DND-41 (cell line): Measurements from ENCODE around the gene MED12L.

Experiments used
- ATAC-seq: fragments of 200-7000 bp; cut with Tn5 transposase; 3 replicates; pipeline ENCODE4 v1.9.1; 2021; ENCODE audit warnings: low read depth; ENCODE audit not compliant: insufficient read depth
- DNase-seq: peaks from one replicate; pipeline ENCODE4 v3.0.0-alpha.2; 2020
- H2AFZ ChIP-seq: 2 replicates; pipeline ENCODE4 v1.6.0; 2012; ENCODE audit warnings: low read depth, low read length
- H3K27ac ChIP-seq: 2 replicates; pipeline ENCODE4 v1.5.1; 2012; ENCODE audit warnings: low read length, inconsistent platforms
- H3K27me3 ChIP-seq: fragments of 200-600 bp; sonication (generic); 2 replicates; pipeline ENCODE4 v1.6.0; 2012; ENCODE audit warnings: low read length, mild to moderate bottlenecking, inconsistent platforms; ENCODE audit not compliant: insufficient read depth, poor library complexity
- H3K36me3 ChIP-seq: 2 replicates; pipeline ENCODE4 v1.5.1; 2012; ENCODE audit warnings: low read length, inconsistent platforms; ENCODE audit not compliant: insufficient read depth
- H3K4me1 ChIP-seq: 2 replicates; pipeline ENCODE4 v1.5.1; 2012; ENCODE audit warnings: mild to moderate bottlenecking, low read length; ENCODE audit not compliant: insufficient read depth
- H3K4me2 ChIP-seq: 2 replicates; pipeline ENCODE4 v1.6.0; 2012; ENCODE audit warnings: mild to moderate bottlenecking, moderate library complexity, low read length, inconsistent platforms; ENCODE audit not compliant: insufficient read depth
- H3K4me3 ChIP-seq, 2 experiments: fragments of 200-600 bp in 1 of 2; shearing (Covaris generic) in 1 of 2; 2 replicates each; pipeline ENCODE4 v1.5.1; 2012 to 2016; ENCODE audit warnings: inconsistent platforms in 2 of 2, low read length in 2 of 2, mild to moderate bottlenecking in 2 of 2, low read depth in 1 of 2, moderate library complexity in 1 of 2
- H3K79me2 ChIP-seq: 2 replicates; pipeline ENCODE4 v1.6.0; 2012; ENCODE audit warnings: low read length, inconsistent platforms; ENCODE audit not compliant: insufficient read depth
- H3K9ac ChIP-seq: 2 replicates; pipeline ENCODE4 v1.6.0; 2012; ENCODE audit warnings: low read depth, mild to moderate bottlenecking, inconsistent platforms, low read length, moderate library complexity
- H3K9me3 ChIP-seq: 2 replicates; pipeline ENCODE4 v1.5.1; 2012; ENCODE audit warnings: low read length, moderate library complexity, mild to moderate bottlenecking, inconsistent platforms; ENCODE audit not compliant: insufficient read depth, severe bottlenecking
- H4K20me1 ChIP-seq: 2 replicates; pipeline ENCODE4 v1.6.0; 2012; ENCODE audit warnings: low read length; ENCODE audit not compliant: insufficient read depth
- CTCF ChIP-seq: IDR thresholded peaks from 2 replicates; pipeline ENCODE4 v1.5.1; 2012; ENCODE audit warnings: borderline replicate concordance, low read length, moderate library complexity, mild to moderate bottlenecking; ENCODE audit not compliant: poor library complexity, severe bottlenecking; ENCODE audit errors: extremely low read depth
- EZH2 ChIP-seq: IDR thresholded peaks from 3 replicates; pipeline ENCODE4 v1.6.1; 2012; ENCODE audit warnings: borderline replicate concordance, low read depth, mild to moderate bottlenecking, moderate library complexity, low read length, inconsistent platforms; ENCODE audit not compliant: severe bottlenecking

Gene MED12L

GRCh38 chr3:151199554-151200438 lies 114.3 kb downstream of the MED12L start:
- H3K79me2 ChIP-seq, result no peaks in the 10 kb centered on the region
- H3K4me1 ChIP-seq, result peaks cover 23% of the 10 kb centered on the region
- H3K4me2 ChIP-seq, result no peak overlapping the region
- H3K9ac ChIP-seq, result no peak overlapping the region
- no peak for DNase-seq
- H3K27me3 ChIP-seq, result no peaks in the 10 kb centered on the region
- no peak overlapping the region for H2AFZ ChIP-seq
- 0 out of 3 replicates have a peak, but pooled peaks have one; percentile 25 for ATAC-seq
- no peak overlapping the region for H3K4me3 ChIP-seq
- no peaks in the 10 kb centered on the region for H3K36me3 ChIP-seq
- TF ChIP-seq CTCF (no peak), EZH2 (no peak)
- H3K27ac ChIP-seq, result no peak overlapping the region
- no peaks in the 10 kb centered on the region for H4K20me1 ChIP-seq
- H3K9me3 ChIP-seq, result no peaks in the 10 kb centered on the region

DNA sequence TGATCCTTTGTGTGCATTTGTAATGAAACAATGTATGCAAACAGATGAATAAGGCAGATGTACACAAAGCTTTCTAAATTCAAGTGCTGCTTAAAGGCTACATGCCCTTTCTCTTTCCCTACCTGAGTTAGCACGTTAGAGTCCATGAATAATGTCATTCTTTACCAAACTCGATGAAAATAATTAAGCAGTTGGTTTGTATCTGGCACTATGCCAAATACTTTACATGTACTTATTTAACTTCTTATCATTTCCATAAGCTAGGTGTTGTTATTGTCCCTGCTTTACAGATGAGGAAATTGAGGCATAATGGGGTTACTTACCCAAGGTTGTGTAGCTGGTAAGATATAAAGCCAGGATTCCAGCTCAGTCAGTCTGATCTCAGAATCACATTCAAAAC lies 115.1 kb downstream of the MED12L start:
- no peak overlapping the region for H3K4me2 ChIP-seq
- H3K36me3 ChIP-seq, result no peaks in the 10 kb centered on the region
- ATAC-seq, result no peak
- H3K9ac ChIP-seq, result no peak overlapping the region
- no peaks in the 10 kb centered on the region for H4K20me1 ChIP-seq
- no peak overlapping the region for H3K4me3 ChIP-seq
- no peak for TF ChIP-seq EZH2
- no peak for TF ChIP-seq CTCF
- peaks cover 23% of the 10 kb centered on the region for H3K4me1 ChIP-seq
- H3K79me2 ChIP-seq, result no peaks in the 10 kb centered on the region
- no peak overlapping the region for H3K27ac ChIP-seq
- H2AFZ ChIP-seq, result no peak overlapping the region
- no peaks in the 10 kb centered on the region for H3K9me3 ChIP-seq
- DNase-seq, result no peak
- H3K27me3 ChIP-seq, result no peaks in the 10 kb centered on the region

DNA sequence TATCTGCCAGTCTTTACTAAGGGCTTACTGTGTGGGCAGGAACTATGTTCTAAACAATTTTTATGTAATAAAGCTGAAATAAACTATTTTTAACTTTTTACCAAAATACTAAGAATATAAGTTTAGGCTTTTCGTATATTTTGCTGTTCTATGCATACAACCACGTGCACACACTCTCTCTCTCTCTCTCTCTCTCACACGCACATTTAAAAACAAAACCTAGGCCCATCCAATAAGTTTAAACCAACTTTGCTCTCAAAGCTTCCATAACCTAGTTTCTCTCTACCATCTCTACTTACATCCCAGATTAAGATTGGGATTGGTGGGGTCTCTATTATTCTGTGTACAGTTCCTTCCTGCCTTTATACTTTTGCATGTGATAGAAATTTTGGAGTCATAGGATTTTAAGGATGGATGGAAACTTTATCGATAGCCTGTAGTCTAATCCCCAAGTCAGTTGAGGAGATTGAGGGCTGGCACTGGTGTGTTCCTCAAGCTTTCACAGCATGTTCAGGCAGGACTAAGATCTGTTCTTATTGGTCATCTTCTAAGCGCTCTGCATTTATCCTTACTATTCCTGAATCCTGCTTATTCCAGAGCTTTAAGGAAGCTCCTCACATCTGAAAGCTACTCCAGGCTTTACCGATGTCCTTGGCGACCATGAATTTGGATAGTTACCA lies 115.7 kb downstream of the MED12L start:
- no peaks in the 10 kb centered on the region for H3K36me3 ChIP-seq
- ATAC-seq (no peak), DNase-seq (no peak)
- no peaks in the 10 kb centered on the region for H3K79me2 ChIP-seq
- no peaks in the 10 kb centered on the region for H3K27me3 ChIP-seq
- no peak overlapping the region for H3K4me2 ChIP-seq
- H2AFZ ChIP-seq, result no peak overlapping the region
- H3K27ac ChIP-seq, result no peak overlapping the region
- no peak overlapping the region for H3K4me3 ChIP-seq
- no peaks in the 10 kb centered on the region for H4K20me1 ChIP-seq
- no peak overlapping the region for H3K9ac ChIP-seq
- H3K4me1 ChIP-seq, result peaks cover 23% of the 10 kb centered on the region
- H3K9me3 ChIP-seq, result no peaks in the 10 kb centered on the region
- TF ChIP-seq EZH2 (no peak), CTCF (no peak)
